ENCODE data around the gene SOHLH1. TPM values are rescaled to one million over a fixed set of nuclear protein-coding genes. Genes with fewer than 3 reads are reported as not detected.

SOHLH1 gene, protein sequence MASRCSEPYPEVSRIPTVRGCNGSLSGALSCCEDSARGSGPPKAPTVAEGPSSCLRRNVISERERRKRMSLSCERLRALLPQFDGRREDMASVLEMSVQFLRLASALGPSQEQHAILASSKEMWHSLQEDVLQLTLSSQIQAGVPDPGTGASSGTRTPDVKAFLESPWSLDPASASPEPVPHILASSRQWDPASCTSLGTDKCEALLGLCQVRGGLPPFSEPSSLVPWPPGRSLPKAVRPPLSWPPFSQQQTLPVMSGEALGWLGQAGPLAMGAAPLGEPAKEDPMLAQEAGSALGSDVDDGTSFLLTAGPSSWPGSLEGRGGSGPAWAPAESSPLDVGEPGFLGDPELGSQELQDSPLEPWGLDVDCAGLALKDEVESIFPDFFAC
- polyA plus RNA-seq (ENCODE audit: insufficient read length in 3 of 3): not detected

DNA sequence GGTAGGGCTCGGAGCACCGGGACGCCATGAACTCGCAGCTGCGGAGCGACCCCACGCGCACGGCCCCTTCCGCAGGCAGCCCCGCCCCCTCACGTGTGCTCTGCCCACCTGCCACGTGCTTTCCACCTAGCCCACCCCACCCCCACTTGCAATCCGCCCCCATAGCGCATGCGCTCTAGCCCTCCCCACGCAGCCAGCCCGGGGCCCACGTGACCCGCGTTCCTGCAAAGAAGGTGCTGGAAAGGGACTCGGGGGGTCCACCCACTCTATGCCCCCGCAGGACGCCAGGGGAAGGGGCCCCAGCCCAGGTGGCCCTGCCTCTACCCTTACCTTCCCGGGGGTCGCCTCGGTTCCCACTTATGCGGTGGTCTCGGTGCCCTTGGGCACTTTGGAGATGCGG is at the start of gene SOHLH1:
TSS of gene SOHLH1 (minus strand) at position 42 of the 400 bp plus-strand sequence. CDS start at position 28, 14 bp downstream.
- no peak for DNase-seq (ENCODE audit: low read depth in 3 of 3, low spot score in 2 of 3)

DNA sequence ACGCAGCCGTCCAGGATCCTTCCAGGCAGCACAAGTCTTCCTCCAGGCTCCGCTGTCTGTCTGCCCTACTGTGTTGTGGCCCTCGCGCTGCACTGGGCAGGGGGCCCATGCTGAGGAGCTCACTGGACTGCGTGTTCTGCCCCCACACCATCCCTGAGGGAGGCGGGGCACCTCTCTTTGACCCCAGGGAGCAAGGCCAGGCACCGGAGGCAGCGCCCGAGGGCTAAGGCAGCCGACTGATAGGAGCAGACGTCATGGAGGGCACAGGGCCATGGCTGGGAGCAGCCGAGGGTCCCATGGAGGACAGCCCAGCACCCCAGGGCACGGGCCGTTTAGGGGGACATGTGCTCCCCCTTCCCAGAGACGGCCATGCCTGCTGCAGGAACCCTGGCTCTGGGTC is 49.4 kb upstream of the SOHLH1 start:
- no peak for DNase-seq (ENCODE audit: low read depth in 3 of 3, low spot score in 2 of 3)

DNA sequence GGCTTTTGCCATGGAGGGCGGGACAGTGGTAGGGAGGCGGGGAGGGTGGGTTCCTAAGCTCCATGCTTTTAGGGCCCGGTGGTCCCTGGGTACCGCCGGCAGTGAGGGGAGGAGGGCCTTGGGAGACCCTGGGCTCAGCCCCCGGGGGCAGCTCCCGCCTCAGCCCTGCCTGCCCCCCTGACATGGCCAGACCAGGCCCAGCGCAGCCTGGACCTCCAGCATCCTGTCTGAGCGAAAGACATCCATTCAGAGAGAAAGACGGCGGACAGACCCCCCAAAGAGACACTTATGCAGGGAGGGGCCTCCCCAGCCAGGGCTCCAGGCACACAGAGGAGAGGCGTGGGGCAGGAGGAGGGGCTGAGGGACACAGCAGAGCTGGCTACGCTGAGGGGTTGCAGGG is 48.0 kb upstream of the SOHLH1 start:
- no peak for DNase-seq (ENCODE audit: low read depth in 3 of 3, low spot score in 2 of 3)

DNA sequence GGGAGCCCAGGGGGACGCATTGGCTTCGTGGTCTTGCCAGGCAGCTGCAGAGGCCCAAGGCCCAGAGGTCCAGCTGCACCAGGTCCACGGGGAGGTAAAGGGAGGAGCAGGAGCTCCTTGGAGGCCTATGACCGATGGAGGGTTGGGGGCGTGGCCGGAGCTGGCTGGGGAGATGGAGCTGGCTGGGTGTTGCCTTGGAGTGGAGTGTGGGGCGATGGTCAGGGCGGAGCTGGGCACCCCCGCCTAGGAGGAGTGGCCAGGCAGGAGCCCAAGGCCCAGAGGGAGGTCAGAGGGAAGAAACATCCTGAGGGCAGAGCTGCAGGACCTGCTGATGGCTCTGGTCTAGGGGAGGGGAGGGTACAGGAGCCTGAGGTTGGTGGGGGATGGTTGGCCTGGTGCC is 47.3 kb upstream of the SOHLH1 start:
- DNase-seq (ENCODE audit: low read depth in 3 of 3, low spot score in 2 of 3): no peak

DNA sequence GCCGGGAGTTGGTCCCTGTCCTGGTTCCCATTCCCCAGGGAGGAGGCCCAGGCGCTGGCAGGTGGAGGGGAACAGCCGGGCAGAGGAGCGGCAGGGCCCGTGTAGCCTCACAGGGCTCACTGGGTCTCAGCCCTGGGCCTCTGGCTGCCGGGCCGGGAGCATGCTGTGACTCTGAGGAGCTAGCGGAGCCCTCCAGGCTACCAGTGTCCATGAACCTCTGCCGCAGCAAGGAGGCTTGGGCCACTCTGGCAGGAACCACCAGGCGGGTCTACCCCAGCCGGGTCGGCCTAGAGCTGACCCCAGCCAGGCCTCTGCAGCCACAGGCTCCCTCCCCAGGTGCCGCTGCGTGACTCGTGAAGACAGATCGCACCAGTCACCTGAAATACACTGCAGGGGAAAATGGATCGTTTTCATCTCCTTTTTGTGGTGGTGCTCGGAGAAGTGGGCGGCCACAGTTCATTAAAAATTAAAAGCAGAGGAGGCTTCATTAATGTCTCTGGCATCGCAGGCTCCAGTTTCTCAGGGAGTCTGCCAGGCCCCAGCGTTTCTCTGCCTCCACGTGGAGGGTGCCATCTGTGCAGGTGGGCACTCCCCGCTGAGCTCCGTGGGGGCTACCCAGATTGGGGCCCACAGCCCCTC is 46.5 kb upstream of the SOHLH1 start:
- no peak for DNase-seq (ENCODE audit: low read depth in 3 of 3, low spot score in 2 of 3)

DNA sequence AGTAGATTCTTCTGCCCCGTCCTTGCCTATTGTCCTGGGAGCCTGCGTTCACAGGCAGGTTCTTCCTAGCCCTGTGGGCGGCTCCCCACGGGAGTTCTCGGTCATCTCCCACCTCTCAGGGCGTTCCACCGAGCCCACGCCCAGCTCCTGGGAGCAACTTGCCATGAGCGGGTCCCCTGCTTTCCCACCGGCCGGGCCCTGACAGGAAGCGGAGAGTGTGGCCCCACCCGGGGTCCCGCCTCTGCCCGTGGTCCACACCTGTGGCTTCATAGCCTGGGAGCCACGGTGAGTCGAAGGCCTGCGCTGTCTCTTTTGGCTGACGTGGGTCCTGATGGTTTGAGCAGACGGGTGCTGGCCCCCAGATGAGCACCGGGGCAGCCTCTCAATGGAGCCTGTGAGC is 45.9 kb upstream of the SOHLH1 start:
- DNase-seq (ENCODE audit: low read depth in 3 of 3, low spot score in 2 of 3): no peak

DNA sequence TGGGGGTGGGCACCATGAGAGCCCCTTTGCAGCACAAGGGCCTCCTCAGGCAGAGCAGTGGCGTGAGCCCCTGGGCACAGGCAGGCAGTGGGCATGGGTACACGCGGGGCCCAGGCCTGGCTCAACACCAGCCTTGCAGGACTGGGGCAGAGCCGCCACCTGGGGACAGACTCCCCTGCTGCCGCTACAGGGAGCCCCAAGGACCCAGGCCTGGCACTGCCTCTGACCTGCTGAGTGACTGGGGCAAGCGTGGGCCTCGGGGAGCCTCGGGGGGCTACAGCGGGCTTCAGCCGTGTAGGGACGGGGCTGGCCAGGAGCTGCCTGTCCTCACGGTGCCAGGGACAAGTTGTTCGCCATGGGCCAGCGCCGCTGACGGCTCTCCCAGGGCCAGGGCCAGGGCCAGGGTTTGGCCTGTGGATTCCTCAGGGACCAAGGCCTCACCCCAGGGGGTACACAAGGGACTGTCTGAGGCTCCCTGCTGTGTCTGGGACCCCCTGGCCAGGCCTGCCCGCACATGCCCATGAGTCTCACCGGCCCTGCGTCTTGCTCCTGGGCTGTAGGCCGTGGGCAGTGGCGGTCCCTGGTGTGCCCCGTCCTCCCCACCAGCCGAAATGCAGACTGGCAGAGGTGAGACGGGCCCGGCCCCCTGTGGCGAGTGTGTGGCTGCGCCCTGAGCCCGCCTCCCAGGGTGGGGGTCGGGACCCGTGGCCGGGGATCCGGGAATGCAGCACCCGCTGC is 45.2 kb upstream of the SOHLH1 start:
- DNase-seq (ENCODE audit: low read depth in 3 of 3, low spot score in 2 of 3): no peak

DNA sequence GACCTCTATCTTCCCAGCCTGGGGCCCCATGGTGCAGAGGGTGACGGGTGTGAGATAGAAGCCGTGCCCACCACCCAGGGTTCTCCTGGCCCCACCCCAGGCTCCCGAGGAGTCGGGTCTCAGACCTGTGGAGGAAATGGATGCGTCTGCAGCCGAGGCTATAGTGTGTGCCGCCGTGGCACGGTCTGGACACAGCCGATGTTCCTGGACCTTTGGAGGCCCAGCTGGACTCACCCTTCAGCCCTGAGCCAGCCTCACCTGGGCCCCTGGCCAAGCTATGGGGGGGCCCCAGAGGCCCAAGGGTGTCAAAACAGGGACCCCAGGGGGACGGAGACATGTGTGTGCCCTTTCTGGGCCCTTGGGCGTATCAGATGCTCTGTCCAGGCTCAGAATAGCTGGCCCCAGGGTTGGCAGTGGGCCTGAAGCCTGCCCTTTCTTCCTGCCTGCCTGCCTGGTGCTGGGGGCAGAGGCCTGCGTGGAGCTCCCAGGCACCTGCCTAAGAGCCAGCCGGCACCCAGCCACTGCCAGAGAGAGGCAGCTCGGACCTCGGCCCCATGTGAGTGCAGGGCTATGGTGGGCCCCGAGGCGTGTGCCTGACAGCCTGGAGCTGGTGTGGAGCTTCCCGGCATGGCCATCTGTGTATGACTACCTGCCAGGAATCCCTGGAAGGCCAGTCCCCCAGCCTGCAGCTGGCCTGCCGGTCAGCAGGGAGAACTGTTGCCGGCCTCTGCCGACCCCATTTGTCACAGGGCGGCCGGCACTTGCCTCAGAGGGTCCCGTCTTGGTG is 44.5 kb upstream of the SOHLH1 start:
- DNase-seq (ENCODE audit: low read depth in 3 of 3, low spot score in 2 of 3): no peak

DNA sequence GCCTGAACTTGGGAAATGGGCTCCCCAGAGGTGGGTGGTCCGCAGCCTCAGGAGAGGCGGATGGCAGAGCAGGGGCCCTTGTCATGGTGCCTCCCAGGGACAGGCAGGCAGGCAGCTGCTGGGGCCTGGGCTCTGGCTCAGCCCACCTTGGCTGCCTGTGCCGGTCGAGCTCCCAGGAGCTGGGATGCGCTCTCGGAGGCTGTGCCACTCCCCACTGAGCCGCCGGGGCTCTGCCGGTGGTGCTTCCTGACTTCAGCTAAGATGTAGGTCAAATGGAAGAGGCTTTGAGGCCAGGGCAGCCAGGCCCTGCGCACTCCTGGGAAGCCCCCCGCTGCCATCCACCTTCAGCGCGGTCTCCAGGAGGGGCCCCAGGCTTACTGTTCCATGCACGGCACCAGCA is 43.7 kb upstream of the SOHLH1 start:
- no peak for DNase-seq (ENCODE audit: low read depth in 3 of 3, low spot score in 2 of 3)

DNA sequence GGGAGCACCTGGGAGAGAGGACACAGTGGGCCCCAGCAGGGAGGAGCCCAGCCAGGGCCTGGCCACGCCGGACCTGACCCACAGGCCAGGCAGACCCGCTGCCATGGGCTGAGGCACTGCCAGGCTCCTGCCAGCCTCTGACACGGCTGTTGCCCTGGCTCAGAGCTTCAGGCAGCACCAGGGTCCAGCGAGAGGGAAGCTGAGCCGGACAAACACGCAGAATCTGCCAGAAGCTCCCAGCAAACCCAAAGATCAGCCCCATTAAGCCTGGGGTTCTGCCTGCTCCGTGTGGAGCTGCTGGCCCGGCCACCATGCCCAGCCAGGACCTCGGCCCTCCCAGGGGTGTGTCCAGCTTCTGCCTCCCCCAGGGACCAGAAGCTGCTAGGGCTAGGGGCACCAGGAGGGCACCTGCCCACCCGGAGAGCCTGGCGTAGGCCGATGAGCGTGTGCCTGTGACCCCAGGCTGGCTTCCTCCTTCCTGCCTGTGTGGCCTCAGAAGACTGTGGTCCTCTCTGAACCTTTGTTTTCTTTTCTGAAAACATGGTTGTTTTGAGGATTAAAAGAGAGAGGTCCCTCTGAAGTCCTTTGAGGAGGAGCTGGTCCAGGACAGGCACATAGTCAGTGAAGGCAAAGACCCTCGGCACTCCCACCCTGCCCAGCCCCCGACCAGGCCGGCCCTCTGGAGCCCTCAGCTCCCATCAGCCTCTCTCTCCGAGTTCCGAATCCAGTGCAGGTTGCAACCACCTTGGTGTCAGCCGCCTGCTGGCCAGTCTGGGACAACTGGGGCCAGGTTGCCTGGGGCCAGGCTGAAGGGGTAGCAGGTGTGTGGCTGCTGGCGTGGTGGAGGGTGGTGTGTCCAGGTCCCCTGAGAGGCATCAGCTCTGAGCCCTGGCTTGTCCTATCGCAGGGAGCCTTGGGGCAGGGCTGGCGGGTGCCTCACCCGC is 42.3 kb upstream of the SOHLH1 start:
- no peak for DNase-seq (ENCODE audit: low read depth in 3 of 3, low spot score in 2 of 3)

DNA sequence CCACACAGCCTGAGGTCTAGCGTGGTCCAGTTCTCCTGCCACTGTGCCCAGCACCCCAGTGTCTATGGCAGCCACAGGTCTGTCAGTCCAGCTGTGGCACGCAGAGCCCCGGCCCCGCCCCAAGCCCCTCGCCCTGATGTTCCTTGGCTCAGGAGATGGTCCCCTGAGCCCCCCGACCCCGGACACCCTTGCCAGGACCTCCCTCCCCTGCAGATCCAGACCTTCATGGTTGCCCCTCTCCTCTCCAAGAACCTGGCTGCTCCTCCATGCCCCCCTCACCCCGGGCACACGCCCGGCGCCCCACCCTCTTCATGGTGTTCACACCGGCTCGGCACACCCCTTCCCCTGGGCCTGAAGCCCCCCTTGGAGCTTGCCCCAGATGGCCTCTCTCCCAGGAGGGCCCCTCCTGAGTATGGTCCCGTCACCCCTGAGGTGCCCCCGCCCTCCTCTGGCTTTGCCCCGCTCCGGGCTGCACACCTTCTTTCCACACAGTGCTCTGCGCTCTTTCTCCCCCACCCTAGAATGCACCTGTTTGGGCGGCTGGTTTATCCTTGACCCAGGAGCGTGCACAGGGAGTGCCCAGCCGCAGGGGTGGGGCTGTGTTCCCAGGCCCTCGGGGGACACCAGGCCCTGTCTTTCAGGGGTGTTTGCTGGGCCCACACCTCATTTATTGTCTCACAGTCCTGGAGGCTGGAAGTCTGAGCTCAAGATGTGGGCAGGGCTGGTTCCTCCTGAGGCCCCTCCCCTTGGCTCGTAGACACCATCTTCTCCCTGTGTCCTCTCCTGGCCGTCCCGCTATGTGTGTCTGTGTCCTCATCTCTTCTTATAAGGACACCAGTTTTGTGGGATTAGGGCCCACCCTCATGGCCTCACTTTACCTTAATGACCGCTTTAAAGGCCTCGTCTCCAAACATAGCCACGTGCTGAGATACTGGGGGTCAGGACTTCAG is 40.3 kb upstream of the SOHLH1 start:
- no peak for DNase-seq (ENCODE audit: low read depth in 3 of 3, low spot score in 2 of 3)

DNA sequence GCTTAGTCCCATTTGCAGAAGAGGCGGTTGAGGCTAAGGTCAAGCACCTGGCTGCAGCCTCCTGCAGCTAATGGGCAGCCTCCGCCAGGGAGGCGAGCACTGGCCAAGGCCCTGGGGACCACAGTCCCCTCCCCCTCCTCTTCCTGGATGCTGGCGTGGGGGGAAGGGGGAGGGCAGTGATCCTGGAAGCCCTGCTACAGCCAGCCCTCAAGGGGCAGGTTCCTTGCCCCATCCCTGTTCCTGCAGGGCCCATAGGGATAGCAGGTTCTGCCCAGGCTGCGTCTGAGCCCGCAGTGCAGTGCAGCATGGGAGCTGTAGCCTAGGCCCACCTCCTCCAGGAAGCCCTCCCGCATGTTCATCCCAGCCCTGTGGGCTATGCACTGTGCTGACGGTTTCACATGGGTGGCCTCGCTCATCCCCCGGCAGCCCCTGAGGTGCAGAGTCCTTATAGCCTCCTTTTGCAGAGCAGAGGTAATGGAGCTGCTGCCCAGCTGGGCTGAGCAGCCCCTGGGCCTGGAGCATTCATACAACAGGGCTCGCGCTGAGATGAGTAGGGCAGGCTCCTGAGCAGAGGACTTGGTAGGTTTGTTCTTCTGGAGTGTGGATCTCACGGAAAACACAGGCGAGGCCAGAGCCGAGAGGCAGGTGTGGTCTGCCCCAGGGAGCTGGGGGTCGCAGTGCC is 38.7 kb upstream of the SOHLH1 start:
- no peak for DNase-seq (ENCODE audit: low read depth in 3 of 3, low spot score in 2 of 3)

DNA sequence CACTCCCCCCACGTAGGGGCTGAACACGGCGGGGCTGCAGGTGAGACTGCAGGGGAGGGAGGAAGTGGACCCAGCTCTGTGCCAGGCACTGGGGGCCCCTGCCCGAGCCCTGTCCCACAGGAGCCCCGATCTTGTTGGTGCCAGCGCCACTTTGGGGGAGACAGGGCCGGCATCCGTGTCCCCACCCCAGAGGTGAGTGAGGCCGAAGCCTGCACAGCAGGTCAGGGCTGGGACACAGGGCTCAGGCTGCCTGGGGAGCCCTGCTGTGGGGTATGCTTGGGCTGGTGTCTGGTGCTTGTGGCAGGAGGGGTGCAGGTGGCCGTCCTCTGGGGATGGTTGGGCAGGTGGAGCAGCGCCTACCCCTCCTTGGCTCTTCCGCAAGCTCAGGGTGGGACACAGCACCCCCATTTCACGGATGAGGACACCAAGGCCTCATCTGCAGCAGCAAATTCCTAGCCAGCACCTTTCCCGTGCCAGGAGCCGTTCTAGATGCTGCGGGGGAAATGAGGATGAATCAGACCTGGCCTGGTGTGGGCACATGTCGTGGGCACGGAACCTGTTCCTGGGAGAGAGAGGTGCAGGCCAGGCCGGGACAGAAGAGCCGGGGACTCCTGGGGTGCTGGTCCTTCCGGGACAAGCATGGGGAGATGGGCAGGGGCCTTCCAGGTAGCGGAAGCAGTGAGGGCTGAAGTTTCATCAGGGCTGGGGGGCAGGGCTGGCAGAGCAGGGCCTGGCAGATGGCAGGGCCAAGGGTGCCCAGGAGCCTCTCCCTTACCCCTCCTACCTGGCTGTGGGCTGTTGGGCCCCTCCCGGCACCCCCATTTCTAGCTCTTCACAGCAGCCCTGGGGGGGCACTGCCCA is 37.9 kb upstream of the SOHLH1 start:
- DNase-seq (ENCODE audit: low read depth in 3 of 3, low spot score in 2 of 3): no peak

DNA sequence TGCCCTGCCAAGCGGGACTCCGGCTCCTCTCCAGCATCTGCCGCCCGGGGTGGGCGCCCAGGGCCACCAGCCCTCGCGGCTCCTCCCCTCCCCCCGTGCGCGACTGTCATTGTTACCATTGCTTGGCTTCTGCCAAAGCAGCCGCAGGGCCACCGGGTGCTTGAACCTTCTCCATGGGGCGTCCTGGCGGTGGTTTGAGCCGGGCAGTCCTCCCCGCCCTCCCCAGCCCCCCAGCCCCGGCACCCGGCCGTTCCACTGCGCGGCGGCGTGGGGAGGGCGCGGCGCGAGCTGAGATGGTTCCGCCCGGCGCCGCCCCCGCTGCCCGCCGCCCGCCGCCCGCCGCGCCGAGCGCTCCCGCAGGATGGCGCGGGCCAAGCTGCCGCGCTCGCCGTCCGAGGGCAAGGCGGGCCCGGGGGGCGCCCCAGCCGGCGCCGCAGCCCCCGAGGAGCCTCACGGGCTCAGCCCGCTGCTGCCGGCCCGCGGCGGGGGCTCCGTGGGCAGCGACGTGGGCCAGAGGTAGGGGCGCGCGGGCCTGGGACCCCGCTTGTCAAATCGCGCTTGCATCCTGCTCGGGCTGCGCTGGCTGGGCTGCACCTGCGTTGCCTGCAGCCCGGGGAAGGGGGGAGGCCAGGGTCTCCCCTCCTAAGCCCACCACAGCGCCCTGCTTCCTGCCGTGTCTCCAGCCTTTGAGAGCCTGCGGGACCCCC is 37.1 kb upstream of the SOHLH1 start:
- no peak for DNase-seq (ENCODE audit: low read depth in 3 of 3, low spot score in 2 of 3)

DNA sequence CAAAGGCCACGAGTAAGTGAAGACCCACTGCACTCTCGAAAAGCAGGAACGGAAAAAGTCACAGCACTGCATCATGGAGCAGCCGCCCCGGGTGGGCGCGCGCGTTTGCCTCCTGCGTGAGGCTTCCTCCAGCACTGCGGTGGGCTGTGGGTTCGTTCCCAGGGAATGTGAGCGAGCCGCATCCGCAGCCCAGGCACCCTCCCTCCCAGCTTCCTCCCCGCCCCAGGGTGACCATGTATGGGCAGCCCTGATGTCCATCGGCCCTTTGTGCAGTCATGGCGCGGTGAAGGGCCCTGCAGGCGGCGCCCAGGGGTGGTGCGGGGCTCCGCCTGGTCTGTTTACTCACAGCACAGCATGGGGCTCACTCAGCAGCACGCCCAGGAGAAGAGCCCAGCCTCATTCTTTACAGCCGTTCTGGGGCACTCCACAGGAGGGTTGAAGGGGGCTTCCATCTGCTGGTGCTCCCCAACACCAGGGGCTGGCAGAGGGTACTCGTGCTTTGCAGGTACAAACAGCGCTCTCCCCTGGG is 35.4 kb upstream of the SOHLH1 start:
- DNase-seq (ENCODE audit: low read depth in 3 of 3, low spot score in 2 of 3): no peak

DNA sequence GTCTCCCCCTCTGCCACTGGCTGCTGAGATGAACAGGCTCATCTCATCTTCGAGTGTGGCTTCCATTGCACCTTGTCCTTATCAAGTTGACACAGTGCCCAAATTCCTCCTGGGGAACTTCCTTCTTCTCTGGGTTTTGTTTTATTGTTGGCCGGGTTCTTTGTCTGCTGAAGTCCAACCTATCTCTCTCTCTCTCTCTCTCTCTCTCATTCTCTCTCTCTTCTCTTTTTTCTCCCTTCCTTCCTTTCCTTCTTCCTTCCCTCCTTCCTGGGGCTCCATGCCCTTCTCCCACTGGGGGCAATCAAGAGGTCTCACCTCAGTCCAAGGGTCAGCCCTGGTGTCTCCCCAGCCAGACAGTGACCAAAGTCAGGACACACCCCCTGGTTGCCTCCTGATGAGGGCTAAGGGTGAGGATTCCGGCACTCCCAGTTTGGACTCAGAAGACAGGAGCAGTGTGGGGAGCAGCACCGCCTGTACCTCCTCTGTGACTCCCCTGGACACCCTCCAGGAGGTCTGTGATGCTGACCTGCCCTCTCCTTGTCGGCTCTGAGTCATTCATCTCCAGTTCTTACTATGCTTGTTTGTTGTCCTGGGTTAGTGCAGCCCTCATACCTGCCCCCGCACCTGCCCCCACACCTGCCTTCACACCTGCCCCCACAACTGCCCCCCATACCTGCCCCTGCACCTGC is 33.4 kb upstream of the SOHLH1 start:
- DNase-seq (ENCODE audit: low read depth in 3 of 3, low spot score in 2 of 3): no peak
